H1 (cell line): ENCODE measurements around the gene CNNM3. TPM values are rescaled to one million over a fixed set of nuclear protein-coding genes. Genes with fewer than 3 reads are reported as not detected.

ENCODE experiments used
- BCL11A ChIP-seq, 2 experiments: IDR thresholded peaks; one replicate each; pipeline ENCODE4 v1.6.1; 2011; ENCODE audit warnings: low read depth in 2 of 2, low read length in 2 of 2, mild to moderate bottlenecking in 2 of 2
- SIX5 ChIP-seq: IDR thresholded peaks from 2 replicates; pipeline ENCODE4 v1.6.1; 2011; ENCODE audit warnings: mild to moderate bottlenecking, low read depth, low read length
- SUZ12 ChIP-seq: fragments of 200-600 bp; sonication (generic); IDR thresholded peaks from 2 replicates; pipeline ENCODE4 v1.6.1; 2012; ENCODE audit warnings: mild to moderate bottlenecking, inconsistent platforms, low read length, moderate library complexity, mixed read lengths
- polyA plus RNA-seq, 7 experiments: library from polyadenylated mRNA; depleted of rRNA in 3 of 7; stranded (reverse) in 5 of 7; unstranded in 2 of 7; fragments of >200 nt in 5 of 7; fragments of 200-250 nt in 2 of 7; gene quantifications; 1 replicate in 5 of 7; 2 replicates in 1 of 7; 4 replicates in 1 of 7; pipeline versions ENCODE4 v1.2.1 to v1.2.3, GENCODE V29; 2011 to 2013; ENCODE audit warnings: missing spikeins in 2 of 7, mixed read lengths in 2 of 7
- total RNA-seq: library from RNA; stranded (reverse); fragmentation: NEBNext Ultra II Directional; extraction: Animal tissue kit (Norgen Biotek cat#: 25700); gene quantifications from 2 replicates; pipeline ENCODE4 v1.2.1, GENCODE V29; 2021

Gene CNNM3
- total and polyA plus RNA-seq, 2 of the 8 experiments (the other 6 are each of a cell fraction or from before 2014, with no cell fraction given) = 29.1 to 29.2 TPM

DNA sequence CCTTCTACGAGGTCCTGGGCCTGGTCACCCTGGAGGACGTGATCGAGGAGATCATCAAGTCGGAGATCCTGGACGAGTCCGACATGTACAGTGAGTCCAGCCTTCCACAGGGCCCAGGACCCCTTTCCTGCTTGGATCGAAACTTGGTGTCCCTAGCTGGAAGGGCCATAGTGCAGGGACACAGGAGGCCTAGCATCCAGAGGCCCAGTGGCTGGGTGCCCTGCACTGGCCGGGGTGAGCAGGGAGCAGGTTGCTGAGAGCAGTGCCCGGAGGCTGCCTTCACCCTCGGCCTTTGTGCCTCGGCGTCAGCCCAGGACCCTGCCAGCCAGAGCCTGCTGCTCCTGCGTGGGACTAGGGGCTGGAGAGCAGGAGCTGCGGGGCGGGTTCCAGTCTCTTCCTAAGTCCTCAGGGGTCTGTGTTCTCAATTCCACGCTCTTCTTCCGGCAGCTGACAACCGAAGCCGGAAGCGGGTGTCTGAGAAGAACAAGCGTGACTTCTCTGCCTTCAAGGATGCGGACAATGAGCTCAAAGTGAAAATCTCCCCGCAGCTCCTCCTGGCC, 18.9 kb upstream of the CNNM3 start (continued):
- TF ChIP-seq SUZ12 (no peak), SIX5 (no peak), BCL11A (IDR thresholded peaks at IDR 0.05; ENCODE audit: low read depth in 2 of 2, low read length in 2 of 2) (no peak)
- TF ChIP-seq, all 59 proteins: peak for 0
